ENCODE measurements around the gene UBN1.
"Not testable (repeated sequence)": the region's sequence is repeated elsewhere in the genome, so short reads cannot be mapped to it uniquely, and the experiment has no call there.

Gene UBN1

GRCh38 chr16:4925293-4925607, 78.0 kb downstream of the UBN1 start:
- no peak for FAIRE-seq
- no peak for DNase-seq (ENCODE audit: insufficient read length, low spot score)

GRCh38 chr16:4925791-4926190, 78.5 kb downstream of the UBN1 start:
- FAIRE-seq, result no peak

GRCh38 chr16:4926928-4927327, 79.6 kb downstream of the UBN1 start:
- FAIRE-seq (no peak), DNase-seq (ENCODE audit: insufficient read length, low spot score) (no peak)

More at GRCh38 chr16:4925791-4926190, 78.5 kb downstream of the UBN1 start:
- DNase-seq (ENCODE audit: insufficient read length, low spot score), result no peak

- FAIRE-seq (no peak), DNase-seq (ENCODE audit: insufficient read length, low spot score) (no peak)
These were observed 80.4 kb downstream of the UBN1 start for GRCh38 chr16:4927661-4928060.

- FAIRE-seq (no peak), DNase-seq (ENCODE audit: insufficient read length, low spot score) (no peak)
These were observed 80.9 kb downstream of the UBN1 start for GRCh38 chr16:4928227-4928626.

- DNase-seq (ENCODE audit: insufficient read length, low spot score); FAIRE-seq: not testable (repeated sequence)
These were observed 82.3 kb downstream of the UBN1 start for GRCh38 chr16:4929619-4930018.

- DNase-seq (ENCODE audit: insufficient read length, low spot score), result no peak
- no peak for FAIRE-seq
These were observed 84.1 kb downstream of the UBN1 start for GRCh38 chr16:4931381-4931780.

Measured in GM19239 (cell line).